GM21723 (cell line): ENCODE data around the gene ARHGEF6.

ENCODE experiments used
- ATAC-seq: cut with Tn5 transposase; IDR thresholded peaks from one replicate; pipeline ENCODE4 v1.9.1; 2021; ENCODE audit warnings: mild to moderate bottlenecking, moderate library complexity; ENCODE audit not compliant: unreplicated experiment

The ARHGEF6 gene

GRCh38 chrX:136652822-136653723 lies 127.7 kb downstream of the ARHGEF6 start:
- ATAC-seq: no peak

DNA sequence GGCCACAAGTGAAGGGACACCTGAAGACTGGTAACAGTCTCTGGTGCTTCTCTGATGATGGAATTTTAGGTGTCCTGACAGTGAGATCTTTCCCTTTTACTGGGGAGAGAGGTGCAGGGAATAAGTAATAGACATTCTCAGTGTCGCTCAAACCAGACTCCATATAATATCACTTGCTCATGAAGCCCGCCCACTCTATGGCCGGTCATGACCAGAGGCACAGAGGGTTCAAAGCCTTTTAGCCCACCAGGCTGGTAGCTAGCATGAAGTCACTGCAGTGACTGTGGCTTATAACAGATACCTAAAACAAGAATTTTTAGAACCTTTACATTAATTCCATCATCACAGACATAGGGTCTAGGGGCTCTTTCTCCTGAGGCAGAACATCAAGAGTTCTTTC lies 129.9 kb downstream of the ARHGEF6 start:
- ATAC-seq: no peak

GRCh38 chrX:136647677-136648360 lies 132.9 kb downstream of the ARHGEF6 start, which contains the start of gene CD40LG:
CD40LG (plus strand) TSS chrX:136648158; CDS start chrX:136648249, 91 bp downstream.
- no peak for ATAC-seq

- ATAC-seq: no peak
Measured at GRCh38 chrX:136646602-136647239, 134.0 kb downstream of the ARHGEF6 start.

DNA sequence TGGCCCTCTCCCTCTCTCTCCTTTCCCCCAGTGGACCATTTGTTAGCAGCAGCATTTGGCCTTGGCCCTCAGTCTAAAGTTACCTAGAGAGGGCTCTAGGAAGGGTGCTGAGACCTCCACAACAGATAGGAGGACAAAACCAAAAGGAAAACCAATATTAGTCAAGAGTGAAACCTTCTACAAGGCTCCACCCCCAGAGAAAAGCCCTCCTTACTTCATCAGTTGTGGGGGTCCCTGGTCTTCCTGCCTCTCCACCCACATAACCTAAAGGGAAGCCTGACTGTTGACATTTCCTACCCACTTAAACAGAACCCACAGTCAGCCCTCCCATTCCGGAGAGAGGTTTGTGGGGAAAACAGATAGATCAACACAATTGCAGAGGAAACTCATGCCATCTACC lies 137.5 kb downstream of the ARHGEF6 start:
- no peak for ATAC-seq

DNA sequence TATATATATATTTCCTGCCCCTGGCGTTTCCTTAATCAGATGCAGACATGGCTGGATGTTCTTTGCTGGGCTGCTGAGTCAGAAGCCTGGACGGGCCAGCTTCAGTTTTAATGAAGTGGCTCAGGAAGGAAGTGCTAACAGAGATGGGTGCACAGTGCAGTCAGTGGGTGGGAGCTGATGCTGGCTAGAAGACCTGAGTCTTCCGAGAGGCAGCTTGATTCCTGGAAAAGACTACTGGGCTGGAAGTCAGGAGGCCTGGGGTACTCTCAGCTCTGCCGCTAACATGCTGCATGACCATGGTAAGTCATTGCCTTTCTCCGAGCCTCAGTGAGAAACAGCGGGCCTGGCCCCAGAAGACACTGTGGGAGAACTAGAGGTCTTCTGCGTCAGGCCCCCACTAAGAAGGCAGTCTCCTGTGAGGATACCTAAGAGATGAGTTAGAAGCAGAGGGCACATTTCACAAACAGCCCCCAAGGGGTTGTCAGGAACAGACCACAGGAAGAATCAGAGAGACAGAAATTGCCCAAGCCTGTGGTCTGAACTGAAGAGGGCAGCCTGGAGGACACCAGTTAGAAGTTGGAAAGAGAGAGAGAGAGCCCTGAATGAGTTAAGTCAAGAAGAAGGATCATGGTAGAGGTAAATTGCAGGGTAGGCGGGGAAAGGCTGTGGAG lies 141.1 kb downstream of the ARHGEF6 start:
- ATAC-seq: no peak

DNA sequence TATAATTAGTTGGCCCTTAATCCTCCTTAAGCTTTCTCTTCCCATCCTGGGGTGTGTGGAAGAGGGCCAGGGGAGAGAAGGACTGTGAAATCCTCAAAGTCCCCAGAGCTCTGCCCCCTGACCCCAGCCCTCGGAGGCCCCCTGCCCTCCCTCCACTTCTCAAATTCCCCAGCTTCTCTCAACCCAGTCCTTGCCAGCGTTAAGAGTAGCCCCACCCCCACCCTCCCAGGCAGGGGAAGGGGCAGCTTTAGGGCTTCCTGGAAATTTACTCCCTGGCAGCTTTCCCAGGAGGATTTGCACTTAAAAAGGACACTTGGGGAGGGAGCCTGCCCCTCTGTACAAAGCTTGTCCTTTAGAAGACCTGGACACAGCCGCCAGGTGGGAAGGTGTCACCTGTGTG lies 144.6 kb downstream of the ARHGEF6 start:
- no peak for ATAC-seq

GRCh38 chrX:136635235-136635634 lies 145.5 kb downstream of the ARHGEF6 start:
- ATAC-seq: peak; percentile 80

DNA sequence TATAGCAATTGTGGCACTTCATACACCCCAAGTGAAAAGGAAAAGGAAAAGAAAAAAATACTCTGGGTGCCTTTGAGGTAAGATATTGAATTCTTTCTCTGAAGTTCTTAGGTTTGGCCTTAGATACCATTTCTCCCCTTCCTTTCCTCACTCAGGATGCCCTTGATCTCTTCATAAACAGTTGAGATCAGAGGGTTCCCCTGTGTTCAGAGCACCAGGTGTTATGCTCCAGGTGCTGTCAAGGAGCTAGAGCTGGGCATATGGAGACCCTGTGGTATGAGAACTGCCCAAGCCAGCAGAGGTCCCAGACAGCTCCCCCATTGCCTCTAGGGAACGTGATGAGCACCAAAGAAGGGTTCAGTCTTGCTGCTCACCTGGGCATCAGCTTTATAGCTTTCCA lies 149.9 kb downstream of the ARHGEF6 start:
- no peak for ATAC-seq

DNA sequence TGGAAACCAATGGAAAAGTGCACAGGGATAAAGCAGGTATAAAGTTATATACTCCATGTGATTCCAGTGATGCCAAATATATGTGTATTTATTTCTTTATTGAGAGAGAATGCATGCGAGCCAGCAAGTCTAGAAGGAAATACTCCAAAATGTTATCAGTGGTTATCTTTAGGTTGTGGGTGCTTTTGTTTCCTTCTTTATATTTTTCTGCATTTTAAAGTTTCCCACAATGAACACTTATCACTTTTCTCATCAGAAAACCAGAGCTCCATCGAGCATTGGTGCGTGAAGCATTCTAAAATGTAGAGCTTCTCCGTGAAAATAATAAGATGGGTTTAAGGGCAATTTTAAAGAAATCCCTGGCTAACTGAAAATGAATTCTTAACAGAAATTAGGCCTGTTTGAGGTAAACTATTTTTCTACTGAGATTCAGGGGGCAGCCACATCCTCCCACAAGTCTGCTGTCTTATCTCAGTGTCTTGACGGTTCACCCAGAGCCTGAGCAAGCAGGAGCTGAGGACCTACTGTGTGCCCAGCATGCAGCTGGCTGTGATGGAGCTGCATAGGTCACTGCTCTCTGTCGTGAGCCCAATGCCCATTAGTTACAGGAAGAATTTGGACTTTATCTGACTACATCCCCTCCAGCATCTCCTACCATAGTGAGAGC lies 151.5 kb downstream of the ARHGEF6 start:
- ATAC-seq: no peak

DNA sequence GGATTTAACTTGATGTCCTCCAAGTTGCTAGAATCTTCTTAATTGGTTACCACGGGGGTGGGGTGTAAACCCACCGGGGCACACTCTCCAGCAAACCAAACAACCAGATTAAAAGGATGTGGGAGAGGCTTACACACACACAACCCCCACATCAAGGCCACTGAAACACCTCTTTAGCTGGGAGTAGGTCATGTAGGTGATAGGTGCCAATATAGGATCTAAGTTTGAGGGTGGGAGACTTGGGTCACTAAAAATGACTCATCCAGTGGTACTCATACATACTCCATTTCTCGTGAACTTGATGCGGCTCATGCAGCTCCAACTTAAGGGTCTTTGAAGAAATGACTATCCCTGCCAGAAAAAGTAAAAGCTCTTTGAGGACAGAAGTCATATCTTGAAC lies 153.3 kb downstream of the ARHGEF6 start:
- ATAC-seq: no peak

DNA sequence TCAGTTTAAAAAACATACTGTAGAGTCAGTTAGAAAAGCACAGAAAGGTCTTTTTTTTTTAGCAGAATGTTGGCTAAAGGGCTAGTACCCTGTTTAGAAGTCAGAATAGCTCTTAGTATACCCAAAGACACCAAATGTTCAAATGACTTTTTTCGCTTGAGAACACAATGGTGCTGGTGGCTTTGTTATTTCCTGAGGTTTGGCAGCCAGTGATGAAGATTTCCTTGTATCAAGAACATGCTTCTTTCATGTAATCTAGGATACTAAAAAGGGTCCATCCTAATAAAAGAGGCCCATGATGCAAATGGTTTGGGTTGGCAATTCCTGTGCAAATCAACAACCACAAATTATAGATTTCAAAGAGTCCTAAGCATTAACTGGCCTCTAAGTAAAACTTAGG lies 153.8 kb downstream of the ARHGEF6 start:
- ATAC-seq: no peak

GRCh38 chrX:136626237-136626636 lies 154.5 kb downstream of the ARHGEF6 start:
- no peak for ATAC-seq

- no peak for ATAC-seq
Measured at GRCh38 chrX:136625246-136625645, 155.5 kb downstream of the ARHGEF6 start.

GRCh38 chrX:136623396-136623795 lies 157.3 kb downstream of the ARHGEF6 start:
- ATAC-seq: no peak

DNA sequence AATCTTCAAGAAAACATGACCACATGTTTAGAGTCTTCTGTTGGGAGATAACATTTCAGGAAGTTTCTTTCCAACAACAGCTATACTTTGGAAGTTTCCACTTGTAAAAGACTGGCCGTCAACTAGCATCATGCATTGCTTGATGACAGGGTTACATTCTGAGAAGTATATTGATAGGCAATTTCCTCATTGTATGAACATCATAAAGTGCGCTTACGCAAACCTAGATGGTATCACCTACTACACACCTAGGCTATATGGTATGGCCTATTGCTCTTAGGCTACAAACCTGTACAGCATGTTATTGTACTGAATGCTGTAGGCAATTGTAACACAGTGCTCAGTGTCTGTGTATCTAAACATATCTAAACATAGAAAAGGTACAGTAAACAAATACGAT lies 158.2 kb downstream of the ARHGEF6 start:
- no peak for ATAC-seq

DNA sequence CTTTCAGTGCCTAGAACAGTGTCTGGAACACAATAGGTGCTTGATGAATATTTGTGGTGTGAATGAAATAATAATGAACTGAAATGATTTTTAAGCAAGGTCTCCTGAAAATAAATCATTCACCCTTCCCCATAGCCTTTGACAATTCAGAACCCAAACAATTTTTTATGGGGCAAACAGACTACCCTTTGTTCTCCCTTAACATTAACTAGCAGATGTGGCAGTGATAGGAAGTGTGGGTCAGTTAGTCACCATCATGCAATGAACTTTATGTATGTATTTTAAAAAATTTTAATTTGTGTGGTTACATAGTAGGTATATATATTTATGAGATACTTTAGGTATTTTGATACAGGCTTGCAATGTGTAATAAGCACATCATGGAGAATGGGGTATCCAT lies 160.0 kb downstream of the ARHGEF6 start:
- ATAC-seq: no peak

GRCh38 chrX:136619899-136620505 lies 160.7 kb downstream of the ARHGEF6 start:
- ATAC-seq: no peak

DNA sequence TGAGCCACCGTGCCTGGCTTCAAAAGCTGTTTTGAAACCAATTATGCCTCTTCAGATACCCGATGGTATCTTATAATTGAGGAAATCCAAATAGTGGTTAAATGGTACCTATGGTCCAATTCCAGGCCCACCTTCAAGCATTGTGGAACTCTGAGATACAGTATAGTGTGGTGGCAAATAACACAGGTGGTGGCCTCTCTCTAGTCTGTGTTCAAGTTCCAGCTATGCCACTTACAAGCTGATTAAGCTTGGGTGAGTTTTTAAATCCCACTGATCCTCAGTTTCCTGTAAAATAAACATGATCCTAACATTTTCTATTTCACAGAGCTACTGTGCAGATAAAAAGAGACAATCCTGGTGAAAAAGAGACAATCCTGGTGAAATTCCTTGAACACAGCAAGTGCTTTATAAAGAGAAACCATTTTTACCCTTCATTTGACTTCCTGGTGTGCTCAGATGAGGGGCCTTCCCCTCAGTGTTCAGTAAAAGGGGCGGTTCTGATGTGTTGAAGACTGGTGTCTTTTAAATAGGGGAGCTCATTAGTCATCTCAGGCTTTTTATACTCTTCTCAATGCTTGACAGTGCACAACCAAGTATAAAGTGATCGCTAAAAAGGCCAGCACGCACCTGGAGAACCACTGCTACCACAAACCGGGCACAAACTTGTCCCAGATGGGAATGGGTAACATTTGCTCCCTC lies 163.6 kb downstream of the ARHGEF6 start:
- ATAC-seq: peak; percentile 79
